Activated naive CD8-positive, alpha-beta T cell (primary cell): ENCODE results near the gene DOCK8.
A peak's percentile ranks its signal among the peaks of the same experiment; 100 is the strongest.

ENCODE experiments used
- H3K27ac Mint-ChIP-seq: one replicate; pipeline ENCODE4 v1.8.0; 2021; ENCODE audit warnings: mixed read lengths
- H3K27me3 Mint-ChIP-seq: one replicate; pipeline ENCODE4 v1.8.0; 2021; ENCODE audit warnings: mixed read lengths
- H3K36me3 Mint-ChIP-seq: one replicate; pipeline ENCODE4 v1.8.0; 2021; ENCODE audit warnings: mixed read lengths
- H3K4me1 Mint-ChIP-seq: one replicate; pipeline ENCODE4 v1.8.0; 2021; ENCODE audit warnings: low read depth, mixed read lengths
- H3K4me3 Mint-ChIP-seq: one replicate; pipeline ENCODE4 v1.8.0; 2021; ENCODE audit warnings: mild to moderate bottlenecking, mixed read lengths
- H3K9me3 Mint-ChIP-seq: one replicate; pipeline ENCODE4 v1.8.0; 2021; ENCODE audit warnings: low read depth, mixed read lengths

The DOCK8 gene

DNA sequence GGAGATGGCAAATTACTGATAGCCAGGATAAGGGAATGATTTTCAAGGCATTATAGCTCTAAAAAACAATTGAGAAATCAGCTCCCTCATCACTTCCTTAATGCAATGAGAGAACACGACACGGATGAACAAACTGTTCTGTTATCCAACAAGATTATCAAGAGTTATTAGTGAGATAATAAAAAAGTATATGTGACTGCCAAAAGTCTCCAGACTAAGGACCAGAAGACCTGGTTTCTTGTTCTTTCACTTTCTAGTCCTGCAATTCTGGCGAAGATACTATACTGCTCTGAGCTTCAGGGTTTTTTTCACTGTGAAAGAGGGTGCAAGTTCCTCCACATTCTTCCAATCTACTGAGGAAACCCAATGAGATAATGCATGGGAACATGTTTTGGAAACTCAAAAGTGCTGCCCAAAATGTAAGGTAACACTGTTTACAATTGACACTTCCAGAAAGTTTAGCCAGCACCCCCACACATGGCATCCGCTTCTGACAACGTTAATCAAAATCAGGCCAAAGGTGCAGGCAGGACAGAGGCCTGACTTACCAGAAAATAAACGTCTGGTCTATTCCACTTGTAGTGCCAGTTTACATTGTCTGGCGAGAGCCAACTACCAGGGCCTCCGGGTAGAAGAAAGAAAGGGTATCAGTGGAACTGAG is 254.2 kb downstream of the DOCK8 start:
- no peaks in the 10 kb centered on the region for H3K36me3 Mint-ChIP-seq

DNA sequence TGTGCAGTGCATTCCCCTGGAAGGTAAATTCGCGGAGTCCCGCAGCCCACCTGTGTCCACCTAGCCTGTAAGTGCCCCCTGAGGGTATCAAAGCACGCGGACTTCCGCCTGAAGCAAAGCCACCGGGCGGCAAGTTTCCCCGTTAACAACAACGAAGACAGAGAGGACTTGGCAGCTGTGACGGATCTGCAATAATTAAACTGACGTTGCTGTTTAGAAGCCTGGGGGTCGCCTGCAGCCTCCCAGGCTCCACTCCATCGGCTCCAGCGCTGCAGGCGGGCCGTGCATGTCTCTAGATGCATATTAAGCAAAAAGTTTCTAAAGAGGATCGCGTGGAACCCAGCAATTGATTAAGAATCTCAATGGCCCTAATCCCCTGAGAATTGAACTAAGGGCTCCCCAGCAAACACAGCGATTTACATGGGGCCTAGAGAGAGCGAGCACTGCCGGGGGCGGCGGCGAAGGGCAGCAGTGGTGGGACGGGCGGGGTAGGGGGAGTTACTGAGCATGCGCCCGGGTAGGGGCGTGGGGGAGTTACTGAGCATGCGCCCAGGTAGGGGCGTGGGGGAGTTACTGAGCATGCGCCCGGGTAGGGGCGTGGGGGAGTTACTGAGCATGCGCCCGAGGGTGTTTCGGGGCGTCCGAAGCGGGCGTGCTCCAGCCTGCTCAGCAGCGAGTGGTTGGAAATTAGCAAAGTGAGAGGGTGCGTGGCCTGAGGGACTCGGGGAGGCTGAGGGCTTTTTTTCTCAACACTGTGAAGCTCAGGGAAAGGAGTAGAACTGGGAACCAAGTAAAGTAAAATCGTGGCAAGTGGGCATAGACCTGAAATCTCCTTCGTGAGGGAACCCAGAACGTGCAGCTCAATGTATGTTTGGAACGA is 255.2 kb downstream of the DOCK8 start:
- Mint-ChIP-seq H3K4me1 (peaks cover 27% of the 10 kb centered on the region), H3K36me3 (peaks cover 5% of the 10 kb centered on the region), H3K27ac (peak overlapping the region; percentile 93), H3K4me3 (peak overlapping the region; percentile 97), H3K27me3 (no peaks in the 10 kb centered on the region), H3K9me3 (no peaks in the 10 kb centered on the region)

More for the DNA sequence above, 254.2 kb downstream of the DOCK8 start:
- Mint-ChIP-seq H3K9me3 (no peaks in the 10 kb centered on the region), H3K4me3 (peak overlapping the region; percentile 54), H3K4me1 (peaks cover 27% of the 10 kb centered on the region), H3K27me3 (no peaks in the 10 kb centered on the region), H3K27ac (peak overlapping the region; percentile 30)

DNA sequence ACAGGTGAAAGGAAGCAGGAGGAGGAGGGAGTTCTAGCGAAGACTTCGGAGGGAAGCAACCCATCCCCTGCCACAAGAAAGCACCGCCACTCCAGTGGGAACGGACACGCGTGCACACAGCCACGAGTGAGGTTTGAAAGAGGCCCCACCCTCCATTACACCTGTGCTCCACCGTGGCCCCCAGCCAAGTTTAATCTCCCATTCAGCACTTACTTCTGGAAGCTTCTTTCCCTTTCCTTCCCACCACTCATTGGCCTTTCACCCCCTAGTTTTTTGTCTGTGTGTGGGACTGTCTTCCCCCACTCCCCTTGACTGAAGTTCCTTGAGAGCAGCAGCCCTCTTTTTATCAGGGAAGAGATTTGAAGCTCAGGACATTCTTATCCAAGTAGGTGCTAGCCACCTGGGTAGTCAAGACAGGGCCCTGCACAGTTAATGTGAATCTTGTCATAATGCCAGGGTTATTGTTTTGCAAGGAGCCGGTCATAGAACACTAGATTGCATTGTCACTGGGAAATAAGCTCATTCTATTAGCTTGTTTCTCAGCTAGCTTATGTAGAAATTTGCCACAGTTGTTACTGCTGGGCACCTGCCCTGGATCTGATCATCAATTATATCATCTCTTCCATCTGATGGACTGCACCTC is 256.0 kb downstream of the DOCK8 start:
- H3K27ac Mint-ChIP-seq, result peak overlapping the region; percentile 93
- peak overlapping the region; percentile 97 for H3K4me3 Mint-ChIP-seq
- H3K27me3 Mint-ChIP-seq, result no peaks in the 10 kb centered on the region
- H3K4me1 Mint-ChIP-seq, result peaks cover 27% of the 10 kb centered on the region
- peaks cover 10% of the 10 kb centered on the region for H3K36me3 Mint-ChIP-seq
- H3K9me3 Mint-ChIP-seq, result no peaks in the 10 kb centered on the region

DNA sequence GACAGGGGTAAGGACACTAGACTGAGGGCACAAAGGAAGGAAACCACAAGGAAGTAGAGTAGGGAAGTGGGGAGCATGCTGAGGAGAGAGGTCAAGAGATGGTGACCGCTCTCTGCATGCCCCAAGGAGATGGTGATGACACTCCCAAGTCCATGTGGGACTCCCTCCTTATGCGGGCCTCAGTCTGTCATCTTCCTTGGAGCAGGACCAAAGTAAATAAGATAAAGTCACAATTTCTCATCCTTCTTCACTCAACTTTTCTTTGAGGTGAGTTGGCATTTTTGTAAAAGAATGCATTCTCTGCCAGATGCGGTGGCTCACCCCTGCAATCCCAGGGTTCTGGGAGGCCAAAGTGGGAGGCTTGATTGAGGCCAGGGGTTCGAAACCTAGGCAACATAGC is 256.7 kb downstream of the DOCK8 start:
- Mint-ChIP-seq H3K27ac (peak overlapping the region; percentile 93), H3K27me3 (no peaks in the 10 kb centered on the region), H3K36me3 (peaks cover 10% of the 10 kb centered on the region), H3K9me3 (no peaks in the 10 kb centered on the region), H3K4me1 (peaks cover 27% of the 10 kb centered on the region), H3K4me3 (peak overlapping the region; percentile 97)

DNA sequence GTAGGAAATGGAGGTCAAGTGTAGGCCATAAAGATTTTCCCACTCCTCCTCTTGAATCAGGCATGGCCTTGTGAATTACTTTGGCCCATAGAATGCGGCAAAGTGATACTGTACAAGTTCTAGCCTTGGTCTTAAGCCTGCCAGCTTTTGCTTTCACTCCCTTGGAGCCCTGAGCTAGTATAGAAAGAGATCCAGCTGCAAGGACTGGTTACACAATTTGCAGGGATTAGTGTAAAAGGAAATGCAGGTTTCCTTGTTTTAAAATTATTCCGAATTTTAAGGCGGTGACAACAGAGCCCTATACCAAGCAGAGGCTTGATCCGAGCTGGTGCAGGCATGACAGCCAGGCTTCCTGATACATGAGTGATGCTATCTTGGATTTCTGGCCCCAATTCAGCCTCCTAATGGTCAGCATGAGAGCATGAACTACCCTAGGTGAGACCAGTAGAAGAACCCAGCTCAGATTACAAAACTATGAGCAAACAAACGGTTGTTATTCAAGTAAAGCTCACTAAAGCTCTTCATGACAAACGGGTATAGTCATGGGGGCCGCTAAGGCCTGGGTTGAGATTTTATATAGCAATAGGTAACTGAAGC is 257.9 kb downstream of the DOCK8 start:
- H3K27me3 Mint-ChIP-seq, result no peaks in the 10 kb centered on the region
- H3K27ac Mint-ChIP-seq, result no peak overlapping the region
- H3K9me3 Mint-ChIP-seq, result no peaks in the 10 kb centered on the region
- peaks cover 14% of the 10 kb centered on the region for H3K36me3 Mint-ChIP-seq
- H3K4me3 Mint-ChIP-seq, result no peak overlapping the region
- H3K4me1 Mint-ChIP-seq, result peaks cover 27% of the 10 kb centered on the region

DNA sequence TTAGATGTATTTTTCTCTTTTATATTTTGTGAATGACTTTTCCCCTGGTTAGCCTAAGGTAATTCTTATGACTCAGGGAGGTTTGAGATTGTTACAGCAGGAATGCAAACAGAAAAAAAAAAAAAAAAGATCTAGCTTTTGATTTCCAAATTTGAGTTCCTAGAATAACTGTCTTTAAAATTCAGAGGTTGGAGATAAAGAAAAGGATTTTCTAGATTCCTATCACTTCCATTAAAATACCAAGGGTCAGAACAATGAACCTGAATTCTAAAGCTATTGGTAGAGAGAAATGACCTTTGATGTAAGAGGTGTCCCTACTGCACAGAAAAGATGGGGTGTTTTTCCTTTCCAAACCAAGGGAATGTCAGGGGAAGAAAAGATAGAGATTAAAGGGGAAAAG is 262.5 kb downstream of the DOCK8 start:
- Mint-ChIP-seq H3K27ac (no peak overlapping the region), H3K27me3 (no peaks in the 10 kb centered on the region), H3K4me1 (no peaks in the 10 kb centered on the region), H3K9me3 (no peaks in the 10 kb centered on the region), H3K36me3 (peaks cover 17% of the 10 kb centered on the region), H3K4me3 (no peak overlapping the region)

DNA sequence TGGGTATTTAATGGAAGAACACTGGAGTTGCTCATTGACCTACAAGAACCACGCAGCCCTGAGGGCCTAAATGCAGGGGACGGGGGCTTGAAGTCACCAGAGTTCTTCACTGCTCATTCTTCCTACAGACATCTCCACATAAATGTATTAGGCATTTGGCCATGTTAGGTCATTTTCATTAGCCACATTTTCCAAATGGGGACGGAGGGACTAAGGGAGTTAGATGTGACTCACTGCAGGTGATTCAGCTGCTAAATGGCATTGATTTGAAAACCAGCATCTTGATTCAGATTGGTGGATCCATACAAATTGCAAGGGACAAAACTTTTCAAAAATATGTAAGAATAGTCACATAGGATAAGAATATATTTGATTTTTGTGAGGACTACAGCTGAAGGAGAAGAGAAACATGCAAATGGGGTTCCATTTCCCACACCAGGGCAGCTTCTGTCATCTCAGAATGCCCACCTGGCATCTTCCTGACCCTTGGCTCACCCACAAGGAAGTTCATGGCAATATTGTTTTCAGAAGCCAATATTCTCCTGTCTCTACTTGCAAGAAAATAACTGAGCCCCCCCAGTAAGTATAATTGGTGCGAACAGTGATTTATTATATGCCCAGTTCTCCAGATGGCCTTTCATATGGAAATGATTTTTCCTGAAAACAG is 264.8 kb downstream of the DOCK8 start:
- peaks cover 23% of the 10 kb centered on the region for H3K36me3 Mint-ChIP-seq

DNA sequence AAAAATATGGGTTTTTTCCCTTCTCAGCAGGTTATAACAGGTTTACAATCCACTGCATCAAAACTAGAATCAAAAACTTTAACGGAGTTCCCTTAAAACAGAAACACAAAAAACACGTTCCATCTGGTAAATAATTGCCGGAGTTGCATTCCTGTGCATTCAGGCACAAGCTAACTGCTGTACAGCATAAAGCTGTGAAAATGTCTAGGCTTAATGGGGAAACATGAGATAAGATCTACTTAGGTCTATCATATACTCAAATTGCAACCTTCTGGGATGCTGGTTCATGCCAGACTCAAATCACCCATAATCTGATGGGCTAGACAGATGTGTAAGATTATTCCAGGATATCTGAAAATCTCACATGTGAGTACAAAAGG is 265.3 kb downstream of the DOCK8 start:
- Mint-ChIP-seq H3K36me3 (peaks cover 18% of the 10 kb centered on the region), H3K4me3 (no peak overlapping the region), H3K27ac (no peak overlapping the region), H3K9me3 (peaks cover 3% of the 10 kb centered on the region), H3K27me3 (no peaks in the 10 kb centered on the region), H3K4me1 (no peaks in the 10 kb centered on the region)

More for the DNA sequence above, 264.8 kb downstream of the DOCK8 start:
- Mint-ChIP-seq H3K4me3 (no peak overlapping the region), H3K9me3 (peaks cover 3% of the 10 kb centered on the region), H3K27ac (no peak overlapping the region), H3K27me3 (no peaks in the 10 kb centered on the region), H3K4me1 (no peaks in the 10 kb centered on the region)

DNA sequence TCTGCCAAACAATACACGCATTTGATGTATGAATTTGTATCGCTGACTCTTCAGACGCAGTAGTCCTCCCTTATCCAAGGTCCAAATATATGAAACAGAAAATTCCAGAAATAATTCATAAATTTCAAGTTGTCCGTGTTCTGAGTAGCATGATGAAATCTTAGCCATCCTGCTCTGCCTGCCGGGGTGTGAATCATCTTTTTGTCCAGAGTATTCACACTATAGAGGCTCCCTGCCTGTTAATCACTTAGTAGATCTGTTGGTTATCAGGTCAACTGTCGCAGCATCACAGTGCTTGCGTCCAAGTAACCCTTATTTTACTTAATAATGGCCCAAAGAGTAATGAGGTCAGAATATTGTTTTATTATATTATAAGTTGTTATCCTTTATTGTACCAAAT is 268.1 kb downstream of the DOCK8 start:
- Mint-ChIP-seq H3K27ac (no peak overlapping the region), H3K36me3 (peaks cover 8% of the 10 kb centered on the region), H3K27me3 (no peaks in the 10 kb centered on the region), H3K4me1 (no peaks in the 10 kb centered on the region), H3K4me3 (no peak overlapping the region), H3K9me3 (peaks cover 3% of the 10 kb centered on the region)

DNA sequence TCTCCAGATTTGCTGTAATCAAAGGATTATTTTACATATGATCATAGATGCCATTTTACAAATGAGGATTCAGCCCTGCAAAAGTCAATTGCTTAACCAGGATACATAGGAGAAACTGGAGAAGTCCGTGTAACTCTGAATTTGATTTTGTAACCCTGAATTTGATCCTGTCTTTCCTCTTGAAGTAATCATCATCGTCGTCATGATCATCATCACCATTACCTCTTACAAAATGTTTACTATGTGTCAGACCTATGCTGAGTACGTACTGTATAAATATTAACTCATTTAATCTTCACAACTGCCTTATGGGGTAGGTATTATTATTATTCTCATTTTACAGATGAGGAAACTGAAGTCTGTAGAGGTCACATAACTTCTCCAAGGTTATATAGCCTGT is 271.5 kb downstream of the DOCK8 start:
- peaks cover 3% of the 10 kb centered on the region for H3K9me3 Mint-ChIP-seq
- H3K4me1 Mint-ChIP-seq, result no peaks in the 10 kb centered on the region
- H3K4me3 Mint-ChIP-seq, result no peak overlapping the region
- H3K36me3 Mint-ChIP-seq, result peaks cover 6% of the 10 kb centered on the region
- no peaks in the 10 kb centered on the region for H3K27me3 Mint-ChIP-seq
- H3K27ac Mint-ChIP-seq, result no peak overlapping the region

DNA sequence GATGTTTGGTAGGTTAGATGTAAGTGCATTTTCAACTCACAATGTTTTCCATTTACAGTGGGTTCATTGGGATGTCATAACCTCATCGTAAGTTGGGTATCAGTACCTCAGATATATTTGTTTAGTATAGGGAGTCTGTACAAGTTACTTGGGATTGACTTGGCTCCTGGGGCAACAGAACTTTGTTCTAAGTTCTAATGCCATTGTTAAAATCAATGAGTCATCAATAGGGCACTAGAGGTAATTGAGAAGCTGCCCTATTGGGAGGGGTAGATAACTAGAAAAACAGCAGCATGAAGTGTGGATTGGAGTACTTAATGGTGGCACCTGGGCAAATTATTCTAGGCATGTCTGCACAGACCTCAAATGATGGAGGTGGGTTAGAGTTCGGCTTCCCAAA is 272.8 kb downstream of the DOCK8 start:
- H3K36me3 Mint-ChIP-seq, result peaks cover 6% of the 10 kb centered on the region
- H3K27me3 Mint-ChIP-seq, result no peaks in the 10 kb centered on the region
- no peak overlapping the region for H3K4me3 Mint-ChIP-seq
- peaks cover 3% of the 10 kb centered on the region for H3K9me3 Mint-ChIP-seq
- H3K27ac Mint-ChIP-seq, result no peak overlapping the region
- no peaks in the 10 kb centered on the region for H3K4me1 Mint-ChIP-seq

DNA sequence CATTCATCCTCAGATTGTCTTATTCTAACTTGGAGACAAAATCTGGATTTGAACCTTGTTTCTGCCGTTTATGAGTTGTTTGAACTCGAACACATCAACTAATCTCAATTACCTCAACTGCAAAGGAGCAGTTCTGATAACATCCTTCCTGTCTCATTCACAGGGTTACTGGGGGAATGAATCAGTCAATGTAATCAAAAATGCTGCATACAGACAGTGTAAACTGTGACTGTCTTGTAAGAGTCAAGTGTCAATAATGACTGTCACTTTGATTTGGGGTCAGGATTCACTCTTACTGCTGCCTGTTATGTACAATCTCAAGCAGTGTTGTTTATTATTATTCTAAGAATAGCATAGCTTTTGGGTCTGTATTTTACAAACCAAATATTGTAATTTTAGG is 273.8 kb downstream of the DOCK8 start:
- Mint-ChIP-seq H3K27ac (no peak overlapping the region), H3K4me1 (no peaks in the 10 kb centered on the region), H3K27me3 (no peaks in the 10 kb centered on the region), H3K4me3 (no peak overlapping the region), H3K9me3 (peaks cover 3% of the 10 kb centered on the region), H3K36me3 (peaks cover 8% of the 10 kb centered on the region)

DNA sequence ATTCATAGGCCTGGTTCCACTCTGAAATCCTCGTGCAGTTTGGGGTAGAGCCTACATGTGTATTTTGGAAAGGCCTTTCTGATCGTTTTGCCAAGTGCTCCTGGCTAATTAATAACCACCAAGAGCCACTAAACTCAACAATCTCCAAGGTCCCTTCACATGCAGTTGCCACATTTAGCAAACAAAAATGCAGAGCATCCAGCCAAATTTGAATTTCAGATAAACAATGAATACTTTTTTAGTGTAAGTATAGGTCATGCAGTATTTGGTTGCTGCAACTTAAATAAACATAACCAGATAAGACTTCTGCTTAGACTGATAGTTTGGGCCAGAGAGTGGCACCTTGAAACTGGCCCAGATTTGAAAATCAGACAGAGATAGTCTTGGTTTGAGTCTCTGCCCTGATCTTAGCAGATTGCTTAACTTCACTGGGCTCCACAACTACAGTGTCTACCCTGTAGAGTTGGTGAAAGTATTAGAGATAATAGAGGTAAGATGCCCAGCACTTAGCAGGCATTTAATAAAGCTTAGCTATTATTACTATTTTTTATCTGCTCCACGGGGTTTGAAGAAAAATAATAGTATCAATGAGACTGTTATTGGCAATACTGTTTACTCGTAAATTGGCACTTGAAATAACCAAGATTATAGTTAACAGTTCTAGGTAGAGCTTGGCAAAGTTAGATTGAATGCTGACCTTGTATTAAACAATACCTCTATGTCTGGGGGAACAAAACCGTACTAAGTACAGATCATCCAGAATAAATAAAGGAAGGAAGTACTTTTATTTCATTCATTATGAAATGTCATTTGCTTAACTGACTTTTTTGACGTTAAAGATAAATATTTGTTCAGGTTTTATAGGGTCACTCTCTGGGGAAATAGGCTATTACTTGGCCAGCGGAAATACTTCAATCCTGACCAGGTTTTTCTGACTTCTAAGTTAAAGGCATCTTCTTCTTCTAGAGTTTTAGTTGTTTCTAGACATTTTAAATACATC is 274.8 kb downstream of the DOCK8 start:
- H3K4me3 Mint-ChIP-seq, result no peak overlapping the region
- no peak overlapping the region for H3K27ac Mint-ChIP-seq
- peaks cover 2% of the 10 kb centered on the region for H3K36me3 Mint-ChIP-seq
- no peaks in the 10 kb centered on the region for H3K4me1 Mint-ChIP-seq
- H3K27me3 Mint-ChIP-seq, result no peaks in the 10 kb centered on the region
- no peaks in the 10 kb centered on the region for H3K9me3 Mint-ChIP-seq

DNA sequence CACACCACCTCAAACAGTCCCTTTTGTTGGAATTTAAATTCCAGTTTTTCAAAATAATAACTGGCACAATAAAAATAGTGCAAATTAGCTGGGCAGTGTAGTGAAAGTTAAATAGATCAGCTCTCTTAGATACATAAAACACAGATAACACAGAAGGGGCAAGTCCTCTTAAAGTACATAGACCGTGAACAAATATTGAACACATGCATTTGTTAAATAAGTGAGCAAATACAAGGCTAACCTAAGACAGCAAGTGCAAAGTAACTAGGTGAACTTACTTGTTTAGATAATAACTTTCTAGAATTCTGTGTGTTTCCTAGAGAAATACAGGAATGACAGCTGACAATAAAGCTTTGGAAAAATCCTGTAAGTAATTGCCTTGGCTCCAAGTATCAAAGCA is 280.1 kb downstream of the DOCK8 start:
- Mint-ChIP-seq H3K9me3 (no peaks in the 10 kb centered on the region), H3K27me3 (peaks cover 7% of the 10 kb centered on the region), H3K27ac (no peak overlapping the region), H3K4me1 (no peaks in the 10 kb centered on the region), H3K4me3 (no peak overlapping the region), H3K36me3 (peaks cover 2% of the 10 kb centered on the region)
